Activated naive CD8-positive, alpha-beta T cell treated with anti-CD3 and anti-CD28 coated beads for 36 hours (primary cell): Measurements from ENCODE around the gene FAF1. TPM values are rescaled to one million over a fixed set of nuclear protein-coding genes. Genes with fewer than 3 reads are reported as not detected.
A peak's percentile ranks its signal among the peaks of the same experiment; 100 is the strongest.
"Not testable (repeated sequence)": the region's sequence is repeated elsewhere in the genome, so short reads cannot be mapped to it uniquely, and the experiment has no call there.

ENCODE experiments used
- DNase-seq: peaks from one replicate; pipeline ENCODE4 v3.0.0; 2021
- H3K27ac Mint-ChIP-seq: one replicate; pipeline ENCODE4 v1.8.0; 2022; ENCODE audit warnings: mild to moderate bottlenecking, moderate library complexity, mixed read lengths
- H3K27me3 Mint-ChIP-seq: one replicate; pipeline ENCODE4 v1.8.0; 2022; ENCODE audit warnings: mild to moderate bottlenecking, mixed read lengths
- H3K36me3 Mint-ChIP-seq: one replicate; pipeline ENCODE4 v1.8.0; 2021; ENCODE audit warnings: mild to moderate bottlenecking, mixed read lengths
- H3K4me1 Mint-ChIP-seq: one replicate; pipeline ENCODE4 v1.8.0; 2021; ENCODE audit warnings: mixed read lengths
- H3K4me3 Mint-ChIP-seq: one replicate; pipeline ENCODE4 v1.8.0; 2022; ENCODE audit warnings: mild to moderate bottlenecking, moderate library complexity, mixed read lengths
- H3K9me3 Mint-ChIP-seq: one replicate; pipeline ENCODE4 v1.8.0; 2022; ENCODE audit warnings: mixed read lengths
- total RNA-seq, 2 experiments: library from RNA; stranded (reverse); gene quantifications; one replicate each; pipeline ENCODE4 v1.2.3, GENCODE V29; 2021

Gene FAF1
- total RNA-seq, 2 experiments from 2014 or later: 83.7 to 88.5 TPM

- not testable (repeated sequence) for H3K9me3 Mint-ChIP-seq, H3K27me3 Mint-ChIP-seq, H3K4me3 Mint-ChIP-seq, DNase-seq, H3K27ac Mint-ChIP-seq
- Mint-ChIP-seq H3K4me1 (peaks cover 32% of the 10 kb centered on the region), H3K36me3 (peaks cover 20% of the 10 kb centered on the region)
Measured at GRCh38 chr1:50952566-50952965, 7.5 kb downstream of the FAF1 start.

GRCh38 chr1:50950396-50950795 is 9.7 kb downstream of the FAF1 start:
- H3K4me3 Mint-ChIP-seq: no peak overlapping the region
- no peaks in the 10 kb centered on the region for H3K9me3 Mint-ChIP-seq
- peaks cover 40% of the 10 kb centered on the region for H3K4me1 Mint-ChIP-seq
- no peak overlapping the region for H3K27ac Mint-ChIP-seq
- no peak for DNase-seq
- H3K27me3 Mint-ChIP-seq: no peaks in the 10 kb centered on the region
- H3K36me3 Mint-ChIP-seq: peaks cover 25% of the 10 kb centered on the region

- no peaks in the 10 kb centered on the region for H3K9me3 Mint-ChIP-seq
- no peak overlapping the region for H3K4me3 Mint-ChIP-seq
- H3K27me3 Mint-ChIP-seq: no peaks in the 10 kb centered on the region
- H3K27ac Mint-ChIP-seq: no peak overlapping the region
- H3K4me1 Mint-ChIP-seq: peaks cover 35% of the 10 kb centered on the region
- H3K36me3 Mint-ChIP-seq: peaks cover 29% of the 10 kb centered on the region
- DNase-seq: no peak
Measured at GRCh38 chr1:50949286-50949982, 10.6 kb downstream of the FAF1 start.

- no peak for DNase-seq
- H3K27ac Mint-ChIP-seq: no peak overlapping the region
- H3K9me3 Mint-ChIP-seq: no peaks in the 10 kb centered on the region
- peaks cover 35% of the 10 kb centered on the region for H3K4me1 Mint-ChIP-seq
- H3K4me3 Mint-ChIP-seq: no peak overlapping the region
- H3K27me3 Mint-ChIP-seq: no peaks in the 10 kb centered on the region
- peaks cover 21% of the 10 kb centered on the region for H3K36me3 Mint-ChIP-seq
Measured at GRCh38 chr1:50942334-50942733, 17.7 kb downstream of the FAF1 start.

- Mint-ChIP-seq H3K4me3 (no peak overlapping the region), H3K27ac (no peak overlapping the region), H3K4me1 (peaks cover 36% of the 10 kb centered on the region), H3K27me3 (no peaks in the 10 kb centered on the region), H3K36me3 (peaks cover 16% of the 10 kb centered on the region), H3K9me3 (no peaks in the 10 kb centered on the region)
- no peak for DNase-seq
Measured at GRCh38 chr1:50940291-50940690, 19.8 kb downstream of the FAF1 start.

GRCh38 chr1:50936321-50936720 is 23.7 kb downstream of the FAF1 start:
- H3K4me1 Mint-ChIP-seq: peaks cover 33% of the 10 kb centered on the region
- no peak overlapping the region for H3K4me3 Mint-ChIP-seq
- peaks cover 16% of the 10 kb centered on the region for H3K36me3 Mint-ChIP-seq
- H3K27ac Mint-ChIP-seq: no peak overlapping the region
- no peak for DNase-seq
- peaks cover 2% of the 10 kb centered on the region for H3K9me3 Mint-ChIP-seq
- H3K27me3 Mint-ChIP-seq: no peaks in the 10 kb centered on the region

GRCh38 chr1:50935276-50935675 is 24.8 kb downstream of the FAF1 start:
- not testable (repeated sequence) for H3K27me3 Mint-ChIP-seq, H3K9me3 Mint-ChIP-seq, DNase-seq

GRCh38 chr1:50934838-50935237 is 25.2 kb downstream of the FAF1 start:
- no peak overlapping the region for H3K4me3 Mint-ChIP-seq
- H3K27ac Mint-ChIP-seq: no peak overlapping the region
- no peaks in the 10 kb centered on the region for H3K27me3 Mint-ChIP-seq
- H3K36me3 Mint-ChIP-seq: peaks cover 13% of the 10 kb centered on the region
- peaks cover 2% of the 10 kb centered on the region for H3K9me3 Mint-ChIP-seq
- no peak for DNase-seq
- H3K4me1 Mint-ChIP-seq: peaks cover 45% of the 10 kb centered on the region

More at GRCh38 chr1:50935276-50935675, 24.8 kb downstream of the FAF1 start:
- H3K4me1 Mint-ChIP-seq: peaks cover 42% of the 10 kb centered on the region
- H3K27ac Mint-ChIP-seq, H3K4me3 Mint-ChIP-seq: not testable (repeated sequence)
- H3K36me3 Mint-ChIP-seq: peaks cover 13% of the 10 kb centered on the region

GRCh38 chr1:50933770-50934169 is 26.3 kb downstream of the FAF1 start:
- DNase-seq, H3K27ac Mint-ChIP-seq, H3K9me3 Mint-ChIP-seq, H3K27me3 Mint-ChIP-seq, H3K4me3 Mint-ChIP-seq: not testable (repeated sequence)
- Mint-ChIP-seq H3K36me3 (peaks cover 13% of the 10 kb centered on the region), H3K4me1 (peaks cover 49% of the 10 kb centered on the region)

- peaks cover 16% of the 10 kb centered on the region for H3K36me3 Mint-ChIP-seq
- H3K27me3 Mint-ChIP-seq, H3K4me3 Mint-ChIP-seq, DNase-seq, H3K9me3 Mint-ChIP-seq: not testable (repeated sequence)
- H3K27ac Mint-ChIP-seq: peak overlapping the region; percentile 34
- H3K4me1 Mint-ChIP-seq: peaks cover 46% of the 10 kb centered on the region
Measured at GRCh38 chr1:50932043-50932442, 28.0 kb downstream of the FAF1 start.

- Mint-ChIP-seq H3K9me3 (peaks cover 2% of the 10 kb centered on the region), H3K36me3 (peaks cover 16% of the 10 kb centered on the region), H3K4me3 (no peak overlapping the region), H3K27me3 (no peaks in the 10 kb centered on the region), H3K27ac (no peak overlapping the region), H3K4me1 (peaks cover 41% of the 10 kb centered on the region)
- peak; percentile 25 for DNase-seq
Measured at GRCh38 chr1:50930965-50931737, 28.9 kb downstream of the FAF1 start.

- Mint-ChIP-seq H3K9me3 (peaks cover 2% of the 10 kb centered on the region), H3K4me1 (peaks cover 34% of the 10 kb centered on the region), H3K4me3 (no peak overlapping the region), H3K27ac (peak overlapping the region; percentile 6), H3K27me3 (no peaks in the 10 kb centered on the region), H3K36me3 (peaks cover 18% of the 10 kb centered on the region)
- DNase-seq: no peak
Measured at GRCh38 chr1:50930193-50930592, 29.9 kb downstream of the FAF1 start.

GRCh38 chr1:50929376-50929958 is 30.6 kb downstream of the FAF1 start:
- Mint-ChIP-seq H3K36me3 (peaks cover 22% of the 10 kb centered on the region), H3K27ac (no peak overlapping the region), H3K4me3 (no peak overlapping the region), H3K27me3 (no peaks in the 10 kb centered on the region), H3K9me3 (peaks cover under 1% of the 10 kb centered on the region), H3K4me1 (peaks cover 34% of the 10 kb centered on the region)
- DNase-seq: no peak

- Mint-ChIP-seq H3K36me3 (peaks cover 43% of the 10 kb centered on the region), H3K9me3 (peaks cover 18% of the 10 kb centered on the region), H3K4me1 (peaks cover 9% of the 10 kb centered on the region), H3K27ac (no peak overlapping the region), H3K4me3 (no peak overlapping the region), H3K27me3 (no peaks in the 10 kb centered on the region)
- no peak for DNase-seq
Measured at GRCh38 chr1:50923564-50923963, 36.5 kb downstream of the FAF1 start.

GRCh38 chr1:50921029-50921428 is 39.0 kb downstream of the FAF1 start:
- H3K27ac Mint-ChIP-seq: no peak overlapping the region
- H3K4me3 Mint-ChIP-seq: no peak overlapping the region
- H3K36me3 Mint-ChIP-seq: peaks cover 40% of the 10 kb centered on the region
- H3K4me1 Mint-ChIP-seq: peaks cover 21% of the 10 kb centered on the region
- no peaks in the 10 kb centered on the region for H3K27me3 Mint-ChIP-seq
- peaks cover 18% of the 10 kb centered on the region for H3K9me3 Mint-ChIP-seq
- no peak for DNase-seq
